ENCODE measurements around the gene VAPA. TPM values are rescaled to one million over a fixed set of nuclear protein-coding genes. Genes with fewer than 3 reads are reported as not detected.
A peak's percentile ranks its signal among the peaks of the same experiment; 100 is the strongest.

The VAPA gene
- total RNA-seq, 1 donor from 2014 or later, result 205 TPM

DNA sequence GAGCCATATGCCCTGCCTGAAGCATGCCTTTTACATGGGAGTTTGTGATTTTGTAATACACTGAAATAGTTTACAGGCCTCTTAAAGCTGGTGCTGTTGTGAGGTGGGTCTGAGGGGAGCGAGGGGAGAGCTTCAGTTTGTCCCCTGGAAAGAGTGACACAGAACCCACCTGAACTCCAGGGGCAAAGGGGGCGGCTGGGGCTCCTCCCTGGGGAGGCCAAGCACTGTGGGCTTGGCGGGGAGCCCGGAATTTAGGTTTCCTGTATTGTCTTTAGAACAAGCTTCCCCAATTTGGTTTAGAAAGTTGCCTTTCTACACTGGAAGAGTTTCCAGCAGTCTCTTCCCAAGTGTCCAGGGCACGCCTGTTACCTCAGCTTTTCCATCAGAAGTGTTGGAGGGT is 75.7 kb downstream of the VAPA start:
- ATAC-seq (no peak), DNase-seq (peak; percentile 60)
- intact Hi-C loops (cut with micrococcal nuclease), result no loop called here

DNA sequence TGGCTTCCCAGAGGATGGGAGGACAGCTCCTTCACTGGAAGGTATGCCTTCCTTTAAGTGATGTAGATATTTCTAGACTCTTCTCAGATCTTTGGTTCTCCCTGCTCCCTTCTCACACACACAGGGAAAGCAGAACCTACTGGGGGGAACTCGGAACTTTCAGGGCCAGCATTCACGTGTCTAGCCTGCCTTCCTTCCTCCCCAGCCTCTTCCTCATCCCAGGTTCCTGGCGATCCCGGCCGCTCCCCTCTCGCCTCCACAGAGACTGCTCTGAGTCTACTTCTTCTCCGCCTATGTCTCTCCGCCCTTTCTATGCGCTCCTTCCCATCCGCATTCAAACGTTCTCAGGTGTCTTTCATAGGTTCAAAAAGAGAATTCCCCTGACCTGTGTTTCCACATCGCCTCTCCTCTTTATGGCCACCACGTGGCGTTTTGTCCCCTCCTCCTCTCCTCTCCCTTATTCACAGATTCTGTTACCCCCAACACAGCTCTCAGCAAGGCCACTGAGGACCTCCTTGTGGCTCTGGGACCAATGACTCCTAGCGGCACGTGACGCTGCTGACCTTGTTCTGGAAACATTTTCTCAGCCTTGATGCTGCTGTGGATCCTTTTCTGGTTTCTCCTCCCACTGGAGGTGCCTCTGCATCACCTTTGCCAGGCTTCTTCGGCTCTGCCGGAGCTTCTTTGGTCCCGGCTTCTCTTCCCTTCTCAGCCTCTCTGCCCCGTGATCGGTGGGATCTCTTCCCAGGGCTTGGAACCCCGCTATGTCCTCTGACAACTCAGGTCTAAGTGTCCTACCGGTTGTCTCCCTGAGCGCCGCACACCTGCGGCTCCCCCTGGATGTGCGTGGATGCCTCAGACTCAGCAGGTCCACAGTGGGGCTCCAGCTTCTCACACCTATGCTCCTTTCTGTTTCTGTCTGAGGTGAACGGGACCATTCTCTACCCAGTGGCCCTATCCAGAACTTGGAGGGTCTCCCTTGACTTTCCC is 77.5 kb downstream of the VAPA start:
- DNase-seq, result no peak
- ATAC-seq, result no peak

DNA sequence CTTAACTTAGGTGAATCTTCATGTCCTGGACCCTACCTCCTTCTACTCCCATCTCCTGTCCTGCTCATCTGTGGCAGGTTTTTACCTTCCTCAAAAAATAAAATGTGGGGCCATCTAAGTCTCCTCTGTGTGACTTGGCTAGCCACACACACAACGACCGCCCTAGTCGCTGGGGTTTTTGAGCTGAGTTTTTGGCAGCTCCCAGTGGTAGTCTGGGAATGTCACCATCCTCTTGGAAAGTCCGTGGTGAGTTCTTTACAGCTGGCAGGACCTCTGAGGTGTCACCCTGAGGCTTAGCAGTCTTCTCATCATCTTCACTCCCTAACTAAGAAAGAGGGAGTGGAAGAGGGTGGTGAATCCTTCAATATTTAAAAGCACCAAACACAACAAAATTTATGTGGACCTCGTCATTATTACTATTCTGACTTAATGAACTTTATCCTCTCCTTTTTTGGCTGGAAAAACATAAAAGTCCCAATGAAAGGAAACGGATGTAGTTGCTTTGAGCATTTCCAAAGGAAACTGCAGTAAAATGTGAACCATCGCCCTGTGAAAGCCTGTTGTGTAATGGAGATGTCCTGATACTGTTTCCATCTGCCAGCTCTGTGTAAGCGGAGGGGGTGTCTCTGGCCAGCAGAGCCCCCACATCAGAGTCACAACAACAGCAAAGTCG is 78.6 kb downstream of the VAPA start:
- DNase-seq, result no peak
- intact Hi-C loops (cut with micrococcal nuclease), result no loop called here
- peak; percentile 74 for ATAC-seq

More for the DNA sequence above, 77.5 kb downstream of the VAPA start:
- intact Hi-C loops (cut with micrococcal nuclease), result no loop called here

DNA sequence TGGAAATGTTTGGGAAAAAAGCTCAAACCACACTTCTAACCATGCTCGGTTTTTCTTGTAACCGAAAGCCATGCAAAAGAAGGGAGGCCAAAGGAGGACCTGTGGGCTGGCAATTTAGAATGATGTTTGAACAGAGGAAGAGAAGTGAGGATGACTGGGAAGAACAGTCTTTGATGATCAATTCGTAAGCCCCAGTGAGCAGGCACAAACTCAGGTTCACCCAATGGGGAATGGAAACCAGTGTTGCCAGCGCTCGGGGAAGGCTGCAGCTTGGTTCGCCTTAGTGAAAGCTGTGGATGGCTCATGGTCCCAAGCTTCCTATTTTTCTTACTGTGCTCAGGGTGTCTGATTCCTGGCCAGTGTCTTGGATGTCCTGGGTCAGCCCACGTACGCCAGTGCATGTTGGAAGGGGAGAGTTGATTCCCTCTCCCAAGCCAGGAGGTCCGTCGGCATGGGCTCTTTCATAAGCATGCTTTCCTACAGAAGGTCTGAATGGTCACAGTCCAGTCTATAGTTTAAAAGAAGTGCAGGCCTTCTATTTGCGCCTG is 79.2 kb downstream of the VAPA start:
- no peak for ATAC-seq

DNA sequence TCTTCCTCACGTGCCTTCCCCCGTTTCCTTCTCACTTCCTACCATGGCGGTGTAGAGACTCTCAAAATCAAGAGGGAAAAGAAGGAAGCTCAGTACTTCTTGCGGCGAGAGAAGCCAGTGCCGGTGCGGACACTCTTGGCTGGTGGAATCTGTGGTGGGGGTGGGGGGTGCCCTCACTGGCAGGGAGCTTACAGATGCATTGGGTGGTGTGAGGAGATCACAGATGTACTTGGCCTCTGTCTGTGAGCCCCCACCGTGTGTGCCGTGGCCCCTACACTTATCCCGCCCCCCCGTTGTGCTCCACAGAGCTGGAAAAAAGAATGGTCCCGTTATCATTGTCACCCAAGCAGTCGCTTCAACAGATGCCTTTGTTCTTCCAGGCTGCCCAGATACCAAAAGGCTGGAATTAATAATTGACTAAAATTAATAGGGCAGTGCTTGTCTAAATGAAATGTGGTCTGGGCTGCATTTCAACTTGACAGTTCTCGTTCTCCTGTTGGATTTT is 79.8 kb downstream of the VAPA start:
- intact Hi-C loops (cut with micrococcal nuclease), result no loop called here
- no peak for DNase-seq
- ATAC-seq, result no peak

More for the DNA sequence above, 79.2 kb downstream of the VAPA start:
- intact Hi-C loops (cut with micrococcal nuclease), result no loop called here
- DNase-seq, result no peak

DNA sequence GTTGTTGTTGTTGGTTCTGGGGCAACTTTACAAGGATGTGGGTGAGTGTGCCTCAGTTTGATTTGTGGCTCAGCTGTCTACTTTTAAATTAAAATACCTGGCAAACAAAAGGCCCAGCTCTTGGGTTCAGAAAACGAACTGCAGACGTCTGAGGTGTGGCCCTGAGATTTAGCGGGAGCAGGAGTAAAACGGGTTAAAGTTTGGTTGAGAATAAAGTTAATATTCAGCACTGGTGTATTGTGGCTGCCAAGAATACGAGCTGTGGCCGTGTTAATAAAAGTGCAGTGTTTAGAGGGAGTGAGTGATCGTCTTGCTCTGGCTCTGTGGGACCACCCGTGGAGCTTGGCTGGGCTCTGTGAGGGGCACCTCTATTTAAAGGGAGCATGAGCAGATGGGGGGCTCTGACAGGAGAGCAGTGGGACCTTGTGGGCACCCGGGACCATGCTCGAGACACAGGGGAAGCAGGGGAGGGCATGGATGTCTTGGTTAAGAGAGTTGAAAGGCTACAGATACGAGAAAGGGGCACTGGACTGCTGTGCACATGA is 80.3 kb downstream of the VAPA start:
- intact Hi-C loops (cut with micrococcal nuclease), result no loop called here
- ATAC-seq (no peak), DNase-seq (no peak)

DNA sequence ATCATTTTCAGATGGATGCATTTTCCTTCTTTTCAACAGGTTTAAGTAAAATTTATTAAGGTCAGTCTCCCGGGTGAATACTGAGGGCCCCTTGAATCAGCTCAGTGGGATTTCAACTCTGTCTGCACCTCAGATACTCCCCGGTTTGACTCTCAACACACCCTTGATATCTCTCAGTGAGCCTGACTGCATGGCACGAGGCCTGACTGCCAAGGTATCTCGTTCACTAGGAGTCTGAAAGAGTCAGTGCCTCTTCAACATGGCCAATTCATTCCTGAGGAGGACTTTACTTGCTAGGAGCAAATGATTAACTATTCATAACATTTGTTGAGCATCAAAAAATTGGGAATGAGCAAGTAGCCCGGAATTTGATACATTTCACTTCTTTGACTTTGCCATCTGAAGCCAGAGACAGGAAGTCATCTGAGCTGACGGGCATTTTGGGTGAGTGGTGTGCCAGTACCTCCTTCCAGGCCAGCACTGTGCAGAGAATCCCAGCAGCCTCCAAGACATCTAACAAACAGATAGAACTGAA is 81.0 kb downstream of the VAPA start:
- intact Hi-C loops (cut with micrococcal nuclease), result no loop called here
- DNase-seq, result no peak
- peak; percentile 20 for ATAC-seq

DNA sequence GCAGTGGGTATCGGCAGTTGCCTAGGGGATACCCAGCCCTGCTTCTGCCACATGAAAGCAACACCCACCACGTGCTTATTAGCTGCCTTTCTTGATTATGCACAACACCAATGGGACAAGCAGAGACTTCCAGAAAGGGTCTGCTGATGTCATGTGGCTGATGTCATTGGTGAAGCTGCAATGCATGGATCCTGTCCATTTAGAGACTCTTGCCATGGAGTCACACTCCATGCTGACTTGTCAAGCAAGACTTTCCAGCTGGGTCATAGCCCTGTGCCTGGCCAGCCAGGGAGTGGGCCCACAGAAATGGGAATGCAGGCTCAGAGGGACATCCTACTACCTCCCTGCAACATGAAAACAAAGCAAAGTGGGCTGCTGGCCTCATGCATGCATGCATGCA is 81.8 kb downstream of the VAPA start:
- no peak for ATAC-seq
- intact Hi-C loops (cut with micrococcal nuclease), result no loop called here
- no peak for DNase-seq

DNA sequence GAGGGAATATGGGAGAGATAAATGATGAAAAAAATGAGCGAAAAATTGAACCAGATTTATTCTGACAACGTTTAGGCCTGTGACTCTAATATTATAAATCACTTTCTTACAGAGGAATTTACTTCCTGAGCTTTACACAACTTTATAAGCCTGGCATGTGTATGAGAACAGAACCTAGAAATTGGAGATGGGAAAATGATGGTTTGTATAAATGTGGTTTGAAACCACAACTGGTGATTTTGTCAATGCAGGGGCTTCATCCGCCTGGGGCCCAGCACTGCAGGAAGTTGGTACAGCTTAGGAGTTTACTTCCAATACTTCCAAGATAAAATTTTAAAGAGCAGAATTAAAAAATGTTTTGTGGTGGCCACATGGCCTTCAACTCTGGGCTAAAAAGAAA is 82.3 kb downstream of the VAPA start:
- intact Hi-C loops (cut with micrococcal nuclease), result no loop called here
- no peak for DNase-seq
- ATAC-seq, result no peak

DNA sequence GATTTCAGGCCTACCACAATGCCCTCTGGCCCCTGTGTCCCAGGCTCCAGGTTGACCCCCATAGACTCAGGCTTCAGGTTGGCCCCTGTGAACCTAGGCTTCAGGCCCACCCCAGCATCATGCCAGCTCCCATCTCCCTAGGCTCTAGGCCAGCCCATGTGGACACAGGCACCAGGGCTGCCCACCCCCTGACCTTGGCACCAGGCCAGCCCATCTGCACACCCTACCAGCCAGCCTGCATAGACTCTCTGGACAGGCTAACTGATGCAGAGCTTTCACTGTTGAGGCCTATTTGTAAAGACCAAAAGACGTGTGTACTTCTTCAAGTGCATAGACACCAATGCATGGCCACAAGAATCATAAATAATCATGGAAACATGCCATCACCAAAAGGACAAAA is 83.9 kb downstream of the VAPA start:
- no peak for DNase-seq
- ATAC-seq, result no peak
- intact Hi-C loops (cut with micrococcal nuclease), result no loop called here

DNA sequence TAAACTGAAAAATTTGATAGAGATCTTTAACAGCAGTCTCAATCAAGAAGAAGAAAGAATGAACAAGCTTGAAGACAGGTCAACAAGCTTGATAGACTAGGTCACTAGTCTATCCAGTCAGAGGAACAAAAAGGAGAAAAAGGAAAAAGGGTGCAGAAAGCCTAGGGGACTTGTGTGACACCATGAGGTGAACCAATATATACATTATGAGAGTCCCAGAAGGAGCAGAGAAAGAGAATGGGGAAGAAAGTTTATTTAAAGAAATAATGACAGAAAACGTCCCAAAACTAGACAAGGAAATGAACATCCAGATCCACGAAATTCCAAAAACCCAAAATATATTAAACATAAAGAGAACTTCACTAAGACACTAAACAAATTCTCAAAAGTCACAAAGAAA is 84.5 kb downstream of the VAPA start:
- intact Hi-C loops (cut with micrococcal nuclease), result no loop called here
- ATAC-seq (no peak), DNase-seq (no peak)

DNA sequence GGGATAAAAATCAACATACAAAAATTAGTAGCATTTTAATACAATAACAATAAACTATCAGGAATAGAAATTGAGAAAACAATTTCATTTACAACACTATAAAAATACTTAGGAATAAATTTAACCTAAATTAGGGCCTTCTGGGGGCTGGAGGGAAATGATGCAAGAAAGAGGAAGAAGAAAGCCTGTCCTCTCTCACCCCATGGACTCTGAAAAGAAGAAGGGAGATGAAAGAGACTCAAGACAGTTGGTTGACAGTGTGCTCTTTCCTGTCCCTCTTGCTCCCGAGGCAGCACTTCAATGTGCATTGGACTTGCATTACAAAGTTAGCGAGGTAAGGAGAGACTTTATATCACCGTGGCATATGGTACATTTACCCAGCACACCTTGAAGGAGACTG is 88.5 kb downstream of the VAPA start:
- ATAC-seq, result no peak
- intact Hi-C loops (cut with micrococcal nuclease), result no loop called here
- DNase-seq, result no peak

DNA sequence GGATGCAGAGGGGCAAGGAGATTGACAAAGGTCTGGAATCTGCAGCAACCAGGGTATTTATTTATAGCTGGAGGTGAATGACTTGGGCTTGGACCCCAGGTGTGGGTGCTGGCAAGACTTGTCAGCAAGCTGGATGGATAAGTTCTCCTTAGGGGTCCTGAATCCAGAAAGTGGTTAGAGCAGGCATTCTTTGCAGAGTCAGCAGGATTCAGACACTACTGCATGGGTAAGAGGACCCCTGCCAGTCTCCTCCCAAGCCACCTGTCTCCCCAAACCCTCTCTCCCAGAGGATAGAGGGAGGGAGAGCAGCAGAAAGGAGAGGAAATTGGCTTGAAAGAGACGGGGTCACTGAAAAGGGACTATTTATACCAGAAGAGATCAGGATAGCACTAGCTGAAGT is 89.5 kb downstream of the VAPA start:
- intact Hi-C loops (cut with micrococcal nuclease), result no loop called here
- ATAC-seq, result no peak
- no peak for DNase-seq

DNA sequence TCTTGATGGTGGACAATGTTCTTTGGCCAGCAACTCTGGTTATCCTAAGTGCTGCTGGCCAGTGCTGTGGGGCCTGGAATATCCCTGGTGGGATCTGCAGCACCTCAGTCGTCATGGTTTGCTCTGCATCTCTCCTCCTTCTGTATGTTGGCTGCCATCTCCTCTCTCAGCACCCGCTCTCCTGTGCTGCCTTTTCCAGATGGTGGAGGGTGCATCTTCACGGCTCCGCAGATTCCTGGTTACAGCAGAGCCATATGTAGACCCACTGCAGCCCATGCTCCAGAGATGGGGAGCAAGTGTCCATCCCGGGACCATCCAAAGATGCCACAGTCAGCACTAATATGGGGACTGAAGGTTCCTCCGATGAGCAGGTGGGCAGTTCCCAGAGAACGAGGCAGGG is 90.0 kb downstream of the VAPA start:
- intact Hi-C loops (cut with micrococcal nuclease), result no loop called here
- ATAC-seq (no peak), DNase-seq (no peak)

DNA sequence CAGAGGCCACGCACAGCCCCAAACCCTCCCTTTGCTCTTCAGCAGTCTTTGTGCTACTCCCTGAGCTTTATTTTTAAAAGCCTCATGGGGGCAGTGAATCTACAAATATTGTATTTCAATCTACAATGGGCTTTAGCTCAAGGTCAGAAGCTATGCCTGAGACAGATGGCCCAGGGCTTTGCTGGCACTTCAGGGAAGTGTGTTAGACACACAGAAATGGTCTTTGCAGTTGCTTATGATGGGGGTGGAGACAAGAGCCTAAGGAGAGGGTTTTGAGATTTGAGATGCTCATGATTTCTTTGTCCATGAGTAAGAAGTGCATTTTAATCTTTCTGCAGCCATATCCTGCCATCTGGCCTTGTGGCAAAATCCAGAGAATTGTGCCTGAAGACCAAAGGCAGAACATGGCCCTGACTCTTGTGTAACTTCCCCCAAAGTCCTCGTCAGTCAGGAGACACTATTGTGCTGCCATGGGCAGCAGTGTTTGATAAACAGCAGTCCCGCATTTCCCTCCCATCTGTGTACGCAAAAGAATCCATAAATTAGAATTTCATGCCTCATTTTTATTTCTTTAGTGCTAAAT is 92.6 kb downstream of the VAPA start:
- intact Hi-C loops (cut with micrococcal nuclease), result no loop called here
- peak; percentile 37 for ATAC-seq
- DNase-seq, result no peak

DNA sequence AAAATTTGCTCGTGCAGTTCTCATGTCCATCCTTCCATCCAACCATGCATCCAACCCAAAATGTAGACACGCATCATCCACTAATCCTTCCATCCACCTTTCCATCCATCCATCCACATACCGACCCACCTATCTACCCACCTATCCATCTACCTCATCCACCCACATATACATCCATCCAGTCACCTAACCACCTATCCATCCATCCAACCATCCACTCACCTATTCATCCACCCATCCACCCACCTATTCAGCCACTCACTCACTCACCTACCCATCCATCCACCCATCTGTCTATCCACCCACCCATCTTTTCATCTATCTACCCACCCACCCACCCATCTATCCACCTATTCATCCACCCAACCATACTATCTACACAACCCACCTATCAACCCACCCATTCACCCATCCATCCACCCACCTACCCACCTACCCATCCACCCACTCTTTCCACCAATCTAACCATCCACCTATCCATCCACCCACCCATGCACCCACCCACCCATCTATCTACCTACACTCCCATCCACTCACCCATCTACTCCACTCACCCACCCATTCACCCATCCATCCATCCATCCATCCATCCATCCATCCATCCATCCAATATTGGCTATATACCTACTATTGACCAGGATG is 94.3 kb downstream of the VAPA start:
- no peak for DNase-seq
- no peak for ATAC-seq
- intact Hi-C loops (cut with micrococcal nuclease), result no loop called here
